ENCODE results near the gene KNSTRN.

- TF ChIP-seq CTCF (IDR thresholded peaks at IDR 0.05) (no peak), POLR2A (IDR thresholded peaks at IDR 0.05) (no peak), EP300 (IDR thresholded peaks at IDR 0.05) (no peak)
Observed at GRCh38 chr15:40438712-40439111, 56.2 kb downstream of the KNSTRN start.
